GM20431 (cell line): Measurements from ENCODE around the gene PLD6.
"Not testable (repeated sequence)": the region's sequence is repeated elsewhere in the genome, so short reads cannot be mapped to it uniquely, and the experiment has no call there.

Experiments
- in situ Hi-C: fragments of 300-500 bp; cut with MseI, MboI; formaldehyde crosslinking; loops from one replicate; pipeline ENCODE4 v1.15.0; 2020; ENCODE audit warnings: low sequenced_read_pairs; ENCODE audit not compliant: unreplicated experiment

PLD6 gene

DNA sequence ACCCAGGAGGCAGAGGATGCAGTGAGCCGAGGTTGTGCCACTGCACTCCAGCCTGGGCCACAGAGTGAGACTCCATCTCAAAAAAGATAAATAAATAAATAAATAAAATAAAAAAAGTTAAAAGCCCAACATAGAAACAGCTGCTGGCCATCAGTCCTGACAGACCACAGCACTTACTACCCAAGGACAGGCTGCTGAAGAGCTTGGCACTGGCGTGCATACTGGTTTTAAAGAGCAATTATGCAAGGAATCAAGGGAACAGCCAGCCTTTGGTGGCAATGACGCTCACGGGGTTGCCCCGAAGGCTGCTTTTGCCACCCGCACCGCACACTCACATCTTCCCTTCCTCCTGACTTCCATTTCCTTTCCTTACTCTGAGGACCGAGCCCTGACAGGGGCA is 4.2 kb downstream of the PLD6 start:
- in situ Hi-C loops, result no loop called here

DNA sequence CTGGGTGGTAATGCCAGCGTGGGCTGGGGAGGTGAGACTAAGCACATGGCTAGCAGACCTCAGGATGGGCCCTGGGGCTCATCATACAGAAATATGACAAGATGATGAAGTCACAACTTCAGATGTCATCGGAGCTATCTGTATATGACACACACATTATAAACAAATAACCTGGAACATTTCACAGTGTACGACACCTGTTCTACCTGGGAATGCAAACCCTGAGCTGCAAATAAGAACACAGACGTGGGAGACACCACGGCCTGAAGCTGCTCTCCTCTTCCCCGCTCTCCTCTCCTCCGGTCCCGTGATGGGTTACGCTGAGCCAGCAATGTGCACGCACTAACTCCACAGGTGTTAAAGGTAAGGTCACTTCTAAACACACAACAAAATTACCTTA is 4.9 kb downstream of the PLD6 start:
- in situ Hi-C loops, result no loop called here

DNA sequence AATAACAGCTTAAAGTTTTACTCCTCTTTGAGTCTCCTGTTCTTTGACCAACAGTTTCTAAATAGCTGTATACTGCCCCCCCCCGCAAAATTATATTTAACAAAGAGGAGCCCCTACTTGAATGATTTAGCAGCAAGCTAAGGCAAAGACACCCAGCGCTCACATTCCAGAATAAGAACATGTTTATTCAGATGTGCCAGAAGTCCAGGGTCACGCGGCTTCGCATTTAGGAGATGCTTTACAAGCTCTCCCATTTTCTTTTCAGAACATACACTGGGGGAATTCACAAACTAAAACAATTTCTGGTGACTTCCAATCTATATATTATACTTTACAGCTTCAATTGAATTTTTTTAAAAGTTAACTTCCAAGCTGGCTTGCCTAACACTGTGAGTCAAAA is 5.3 kb downstream of the PLD6 start:
- in situ Hi-C loops, result no loop called here

DNA sequence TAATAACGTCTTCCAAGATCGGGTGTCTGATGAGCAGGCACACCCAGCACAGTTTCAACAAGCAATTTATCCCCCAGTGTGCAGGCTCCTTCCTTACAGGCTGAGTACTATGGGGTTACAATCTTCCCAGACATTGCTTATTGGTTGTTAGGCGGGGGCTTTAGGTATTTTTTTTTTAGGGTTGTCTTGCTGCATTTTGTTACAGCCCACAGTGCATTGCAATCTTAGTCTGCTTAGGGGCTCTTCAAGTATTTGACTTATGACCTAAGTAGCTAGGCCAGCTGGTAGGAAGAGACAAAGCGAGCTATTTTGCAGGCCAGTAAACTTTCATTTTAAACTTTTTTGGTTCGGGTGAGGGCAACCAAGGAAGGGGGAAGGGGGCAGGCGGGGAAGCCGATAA is 5.8 kb downstream of the PLD6 start:
- in situ Hi-C loops, result no loop called here

DNA sequence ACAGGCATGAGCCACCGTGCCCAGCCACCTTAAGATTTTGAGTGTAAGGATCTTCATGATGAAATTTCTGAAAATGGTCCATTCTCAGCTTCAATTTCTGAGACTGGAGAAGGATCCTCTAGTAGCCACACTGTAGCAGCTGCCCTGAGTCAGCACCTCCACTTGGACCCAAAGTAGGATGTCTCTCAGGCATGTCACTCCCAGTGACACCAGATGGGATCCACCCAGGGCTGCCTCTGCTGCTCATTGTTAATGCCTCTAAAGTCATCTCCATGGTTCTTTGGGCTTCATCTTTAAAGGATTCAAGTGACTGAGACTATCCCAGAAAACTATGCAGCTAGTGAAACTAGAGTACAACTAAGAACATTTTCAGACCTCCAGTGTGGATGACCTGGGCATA is 7.9 kb downstream of the PLD6 start:
- in situ Hi-C loops, result no loop called here

DNA sequence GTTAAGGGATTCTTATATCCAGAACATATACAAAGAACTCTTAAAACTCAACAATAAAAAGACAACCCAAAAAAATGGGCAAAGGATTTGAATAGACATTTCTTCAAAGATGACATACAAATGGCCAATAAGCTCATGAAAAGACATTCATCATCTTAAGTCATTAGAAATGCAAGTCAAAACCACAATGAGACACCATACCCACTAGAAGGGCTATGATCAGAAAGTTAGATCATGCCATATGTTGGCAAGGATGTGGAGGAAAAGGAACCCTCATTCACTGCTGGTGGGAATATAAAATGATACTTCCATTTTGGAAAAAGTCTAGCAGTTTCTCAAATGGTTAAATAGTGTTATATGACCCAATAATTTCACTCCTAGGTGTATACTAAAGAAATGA is 9.4 kb downstream of the PLD6 start:
- in situ Hi-C loops, result no loop called here

DNA sequence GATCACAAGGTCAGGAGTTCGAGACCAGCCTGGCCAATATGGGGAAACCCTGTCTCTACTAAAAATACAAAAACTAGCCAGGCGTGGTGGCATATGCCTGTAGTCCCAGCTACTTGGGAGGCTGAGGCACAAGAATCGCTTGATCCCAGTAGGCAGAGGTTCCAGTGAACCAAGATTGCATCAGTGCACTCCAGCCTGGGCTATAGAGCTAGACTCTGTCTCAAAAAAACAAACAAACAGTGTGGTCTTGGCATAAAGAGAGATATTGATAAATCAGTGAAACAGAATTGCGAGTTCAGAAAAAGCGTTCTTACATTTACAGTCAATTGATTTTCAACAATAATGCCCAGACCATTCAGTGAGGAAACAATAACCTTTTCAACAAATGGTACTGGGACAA is 10.7 kb downstream of the PLD6 start:
- in situ Hi-C loops, result not testable (repeated sequence)

DNA sequence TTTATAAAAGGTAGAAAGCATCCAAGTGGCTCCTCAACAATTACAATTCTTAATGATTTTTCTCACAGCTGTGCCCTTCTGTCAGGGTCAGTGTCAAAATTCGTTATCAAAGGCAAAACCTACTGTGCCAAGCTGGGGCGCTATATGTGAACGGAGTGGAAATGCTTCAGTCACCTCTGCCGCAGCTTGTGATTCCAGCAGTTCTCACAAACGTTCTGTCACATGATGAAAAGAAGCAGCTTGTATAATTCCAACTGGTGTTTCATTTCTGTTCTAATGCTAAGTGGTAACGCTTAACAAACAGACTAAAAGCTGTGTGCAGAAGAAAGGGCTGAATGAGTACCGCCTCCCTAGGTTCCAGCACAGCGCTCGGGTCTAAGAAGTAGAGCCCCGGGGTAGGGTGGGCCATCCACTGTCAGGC is 14.2 kb downstream of the PLD6 start:
- in situ Hi-C loops, result no loop called here

DNA sequence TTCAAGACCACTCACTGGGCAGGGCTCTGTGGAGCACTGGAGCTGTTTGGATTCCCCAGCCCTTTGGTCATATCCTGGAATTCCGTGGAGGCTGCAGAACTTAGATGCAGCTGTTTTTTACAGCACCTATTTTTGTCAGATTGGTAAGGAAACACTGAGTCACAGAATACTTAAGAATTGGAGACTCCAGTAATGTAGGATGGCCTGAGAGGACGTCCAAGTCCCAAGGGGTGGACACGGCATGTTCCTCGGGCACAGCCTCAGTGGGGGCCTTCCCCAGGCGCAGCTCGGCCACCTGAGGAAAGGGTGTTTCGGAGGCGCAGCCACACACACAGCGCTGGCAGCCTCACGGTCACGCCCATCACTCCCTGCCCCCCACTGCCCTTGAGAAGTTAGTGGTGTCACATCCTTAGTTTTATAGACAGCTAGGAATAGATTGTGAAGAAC is 14.8 kb downstream of the PLD6 start:
- in situ Hi-C loops, result no loop called here

DNA sequence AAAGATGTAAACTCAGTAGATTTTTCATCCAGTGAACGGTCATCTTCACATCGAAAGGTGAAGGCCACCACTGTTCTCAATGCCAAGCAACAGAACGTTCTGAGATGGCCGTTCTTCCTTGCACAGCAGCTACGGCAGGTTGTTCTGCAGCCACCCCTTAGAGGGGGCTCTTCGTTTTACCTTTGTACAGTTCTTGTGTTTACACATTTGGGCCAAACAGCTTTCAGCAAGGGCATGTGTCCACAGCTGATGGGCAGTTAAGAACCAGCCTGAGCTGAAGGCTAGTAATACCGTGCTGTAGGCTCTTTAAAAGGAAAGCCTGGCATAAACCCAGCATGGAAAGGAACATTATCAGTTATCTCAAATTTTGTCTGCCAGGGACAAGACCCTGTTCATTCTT is 15.9 kb downstream of the PLD6 start:
- in situ Hi-C loops, result no loop called here

DNA sequence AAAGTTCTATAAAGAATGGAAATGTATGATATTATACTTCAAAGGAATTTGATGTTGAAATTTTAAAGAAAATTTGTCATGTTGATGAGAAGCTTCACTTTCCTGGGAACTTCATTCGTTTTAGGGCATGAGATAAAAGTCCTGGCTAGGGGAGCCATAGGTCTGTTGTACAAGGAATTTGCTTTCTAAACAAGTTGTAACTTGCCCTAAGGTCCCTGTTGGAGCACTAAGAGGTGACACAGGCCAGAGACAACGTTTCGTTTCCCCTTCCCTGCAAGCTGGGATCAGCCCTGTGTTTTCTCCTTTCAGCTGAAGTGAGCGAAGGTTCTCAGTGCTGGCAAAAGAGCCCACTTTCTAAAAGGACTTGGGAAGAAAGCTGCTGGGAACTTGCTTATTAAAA is 16.6 kb downstream of the PLD6 start:
- in situ Hi-C loops, result no loop called here

DNA sequence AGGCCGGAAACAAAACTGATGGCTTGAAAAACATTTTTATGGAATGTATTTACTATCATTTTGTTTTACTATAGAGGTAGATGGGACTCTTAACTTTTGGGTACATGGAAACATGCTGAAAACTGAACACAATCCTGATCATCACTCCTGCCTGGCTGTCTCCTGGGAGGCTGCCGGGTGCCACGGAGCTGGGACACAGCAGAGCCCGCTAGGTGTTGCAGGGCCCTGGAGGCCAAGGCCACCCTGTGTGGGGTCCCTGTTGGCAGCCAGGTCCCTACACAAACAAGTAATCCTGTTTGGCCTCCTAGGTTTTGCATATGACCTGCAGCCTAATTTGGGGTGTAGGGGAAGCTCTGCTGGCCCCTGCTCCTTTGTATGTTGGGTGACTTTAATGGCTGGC is 17.5 kb downstream of the PLD6 start:
- in situ Hi-C loops, result no loop called here

DNA sequence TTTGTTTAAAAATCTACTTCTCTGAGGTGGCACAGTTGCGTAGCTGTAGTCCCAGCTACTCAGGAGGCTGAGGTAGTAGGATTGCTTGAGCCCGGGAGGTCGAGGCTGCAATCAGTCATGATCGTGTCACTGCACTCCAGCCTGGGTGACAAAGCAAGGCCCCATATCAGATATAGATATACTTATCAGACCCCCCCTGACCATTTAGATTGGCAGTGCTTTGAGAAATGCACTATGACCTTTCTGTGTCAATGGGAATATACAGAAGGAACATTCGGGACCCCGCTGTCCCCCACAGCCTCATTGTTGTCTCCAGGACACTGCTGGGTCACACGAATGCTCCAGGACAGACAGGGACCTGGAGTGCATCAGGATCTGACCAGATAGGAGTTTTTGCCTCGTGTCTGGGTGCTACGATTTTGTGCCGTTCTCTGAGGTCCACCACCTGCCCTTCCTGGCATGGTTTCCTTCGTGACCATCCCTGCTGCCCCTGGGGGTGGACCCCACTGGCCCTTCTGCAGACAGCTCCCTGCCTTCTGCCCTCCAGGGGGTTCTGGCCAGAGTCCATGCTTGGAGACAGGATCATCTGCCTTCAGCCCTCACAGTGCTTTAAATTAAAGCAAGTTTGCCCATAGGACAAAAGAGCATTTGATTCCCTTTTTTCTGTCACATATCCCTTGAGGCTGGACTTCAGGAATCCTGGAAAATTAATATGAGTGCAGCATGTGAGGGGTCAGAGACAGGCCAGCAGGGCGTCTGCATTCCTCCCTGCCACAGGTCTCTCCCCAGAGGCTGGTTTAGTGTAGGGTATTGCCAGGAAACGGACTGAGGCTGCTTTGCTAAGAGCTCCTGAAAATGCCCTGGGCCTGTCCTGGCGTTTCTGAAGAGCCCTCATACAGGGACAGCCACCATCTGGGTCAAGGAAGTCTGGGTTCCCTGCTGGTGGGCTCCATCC is 19.3 kb downstream of the PLD6 start:
- in situ Hi-C loops, result no loop called here

DNA sequence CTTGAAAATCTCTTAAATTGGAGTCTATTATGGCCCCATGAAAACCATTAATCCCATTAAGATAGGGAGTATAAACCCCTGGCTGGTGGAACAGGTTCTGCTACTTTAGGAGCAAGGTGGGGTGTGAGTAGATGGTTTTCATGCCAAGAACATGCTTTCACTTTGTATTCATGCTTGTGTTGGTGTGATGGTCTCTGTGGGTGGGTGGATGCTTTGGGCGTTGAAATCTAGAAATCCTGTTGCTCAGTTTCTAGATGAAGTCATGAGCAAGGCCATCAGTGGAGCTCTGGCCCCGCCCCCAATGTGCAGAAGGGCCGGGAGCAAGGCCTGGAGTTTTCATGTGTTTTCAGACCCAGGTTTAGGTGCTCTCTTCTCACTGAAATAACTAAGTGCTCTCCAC is 20.1 kb downstream of the PLD6 start:
- in situ Hi-C loops, result no loop called here

DNA sequence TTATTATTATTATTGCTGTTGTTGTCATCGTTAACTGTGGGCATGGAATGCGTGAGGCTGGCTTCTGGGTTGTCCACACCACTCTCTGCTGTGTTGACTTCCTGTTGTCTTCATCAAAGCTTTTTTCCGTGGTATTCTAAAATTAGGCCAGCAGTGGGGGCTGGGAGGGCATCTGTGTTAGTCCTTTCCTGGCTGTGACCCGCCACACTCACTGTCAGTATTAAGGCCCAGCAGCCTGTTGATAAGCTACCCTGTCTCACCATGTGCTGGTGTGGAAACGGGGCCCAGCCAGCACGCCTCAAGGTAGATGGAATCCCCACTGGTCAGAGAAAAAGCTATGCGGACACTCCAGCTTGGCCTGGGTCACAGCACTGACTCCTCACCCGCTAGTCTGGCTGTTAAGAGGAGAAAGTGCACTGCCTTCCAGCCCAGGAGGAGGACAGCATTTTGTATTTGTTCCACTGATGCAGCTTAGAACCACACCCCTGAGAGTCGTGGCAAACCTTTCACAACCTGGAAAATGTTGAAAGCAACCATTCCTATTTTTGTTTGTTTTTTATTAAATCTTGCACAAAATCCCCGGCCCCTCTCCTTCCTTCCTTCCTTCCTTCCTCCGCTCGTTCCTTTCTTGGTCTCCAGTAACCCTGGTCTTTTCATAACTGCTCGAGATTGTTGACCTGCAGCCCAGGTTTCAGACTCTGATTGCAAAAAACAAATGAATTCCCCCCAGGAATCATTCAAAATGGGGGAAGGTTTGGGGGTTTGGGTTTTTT is 21.0 kb downstream of the PLD6 start:
- in situ Hi-C loops, result not testable (repeated sequence)

DNA sequence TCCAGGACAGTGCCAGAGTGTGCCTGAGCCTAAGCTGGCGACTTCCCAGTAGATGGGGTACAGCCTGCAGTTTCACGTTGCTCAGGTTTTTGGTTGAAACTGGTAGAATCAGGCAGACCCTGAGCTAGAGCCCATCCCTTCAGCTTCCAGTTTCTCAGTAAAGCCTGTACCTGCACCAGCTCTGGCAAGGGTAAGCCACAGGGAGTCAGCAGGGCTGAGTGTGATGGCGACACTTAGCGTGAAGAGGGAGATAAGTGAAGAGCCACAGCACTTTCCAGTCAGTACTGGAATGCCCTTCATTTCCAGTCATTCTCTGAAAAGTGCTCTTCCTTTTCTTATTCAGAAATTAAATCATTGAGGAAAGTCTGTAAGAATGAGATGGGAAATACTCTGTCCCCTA is 22.4 kb downstream of the PLD6 start:
- in situ Hi-C loops, result no loop called here

DNA sequence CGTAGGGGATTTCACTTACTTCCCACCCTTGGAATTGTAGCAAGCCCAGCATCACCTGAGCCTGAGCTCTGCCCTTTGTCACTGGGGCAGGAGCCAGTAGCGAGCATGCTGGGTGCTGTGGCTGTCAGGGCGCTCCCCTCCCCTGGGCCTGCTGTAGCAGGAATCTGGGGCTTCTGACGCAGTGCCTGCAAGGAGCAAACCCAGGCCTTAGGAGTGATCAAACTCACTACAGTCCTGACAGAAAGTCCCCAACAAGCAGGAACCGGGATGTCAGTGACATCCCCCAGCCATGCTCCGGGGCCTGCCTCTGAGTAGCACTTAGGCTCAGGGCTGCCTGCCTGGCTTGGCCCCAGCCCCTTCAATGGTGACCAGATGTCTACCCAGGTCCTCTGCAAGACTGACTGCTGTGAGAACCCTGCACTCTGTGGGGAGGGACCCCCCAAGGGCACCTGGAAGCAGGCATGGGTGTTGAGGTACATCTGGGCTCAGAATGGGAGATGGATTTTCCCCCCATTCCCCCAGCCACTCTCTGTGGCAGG is 23.5 kb downstream of the PLD6 start:
- in situ Hi-C loops, result no loop called here

DNA sequence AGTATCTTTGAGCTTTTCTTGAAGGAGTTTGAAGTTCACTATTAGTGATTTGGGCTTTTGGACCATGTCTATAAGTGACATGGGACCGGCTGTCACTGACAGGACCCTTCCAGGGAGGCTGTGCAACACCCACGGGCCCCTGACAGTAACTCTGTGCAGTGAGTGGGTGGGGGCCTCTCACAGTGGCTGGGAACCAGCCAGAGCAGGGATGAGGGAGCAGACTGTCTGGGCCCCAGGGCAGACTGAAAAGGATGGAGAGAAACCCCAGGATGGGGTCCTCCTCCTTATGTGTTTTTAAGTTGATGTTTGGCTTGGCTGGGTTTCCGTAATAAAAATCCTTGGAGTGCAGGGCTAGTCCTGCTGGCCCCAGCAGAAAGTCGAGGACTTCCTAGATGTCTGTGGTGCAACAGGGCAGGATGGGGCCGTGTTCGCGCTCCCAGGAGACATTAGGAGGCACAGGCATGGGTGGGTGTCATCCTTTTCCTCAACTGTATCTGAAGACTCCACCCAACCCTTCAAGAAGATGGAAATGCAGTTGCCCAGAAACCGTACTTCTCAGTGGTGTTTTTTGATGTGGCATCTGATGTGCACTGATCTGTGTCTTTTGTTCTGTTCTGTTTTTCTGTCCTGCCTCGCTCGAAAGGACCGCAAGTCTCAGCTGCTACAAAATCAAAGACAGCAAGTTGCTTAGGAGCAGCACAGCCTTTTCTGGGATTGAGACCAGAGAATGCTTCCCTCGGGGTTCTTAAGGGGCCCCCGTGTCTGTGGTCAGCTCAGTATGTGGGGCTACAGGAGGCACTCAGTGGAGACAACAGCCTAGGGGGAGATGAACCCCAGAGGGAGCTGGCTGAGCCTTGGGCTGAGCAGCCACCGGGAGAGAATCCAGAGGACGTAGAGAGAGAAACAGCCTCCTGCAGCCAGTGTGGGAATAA is 24.2 kb downstream of the PLD6 start:
- in situ Hi-C loops, result no loop called here

DNA sequence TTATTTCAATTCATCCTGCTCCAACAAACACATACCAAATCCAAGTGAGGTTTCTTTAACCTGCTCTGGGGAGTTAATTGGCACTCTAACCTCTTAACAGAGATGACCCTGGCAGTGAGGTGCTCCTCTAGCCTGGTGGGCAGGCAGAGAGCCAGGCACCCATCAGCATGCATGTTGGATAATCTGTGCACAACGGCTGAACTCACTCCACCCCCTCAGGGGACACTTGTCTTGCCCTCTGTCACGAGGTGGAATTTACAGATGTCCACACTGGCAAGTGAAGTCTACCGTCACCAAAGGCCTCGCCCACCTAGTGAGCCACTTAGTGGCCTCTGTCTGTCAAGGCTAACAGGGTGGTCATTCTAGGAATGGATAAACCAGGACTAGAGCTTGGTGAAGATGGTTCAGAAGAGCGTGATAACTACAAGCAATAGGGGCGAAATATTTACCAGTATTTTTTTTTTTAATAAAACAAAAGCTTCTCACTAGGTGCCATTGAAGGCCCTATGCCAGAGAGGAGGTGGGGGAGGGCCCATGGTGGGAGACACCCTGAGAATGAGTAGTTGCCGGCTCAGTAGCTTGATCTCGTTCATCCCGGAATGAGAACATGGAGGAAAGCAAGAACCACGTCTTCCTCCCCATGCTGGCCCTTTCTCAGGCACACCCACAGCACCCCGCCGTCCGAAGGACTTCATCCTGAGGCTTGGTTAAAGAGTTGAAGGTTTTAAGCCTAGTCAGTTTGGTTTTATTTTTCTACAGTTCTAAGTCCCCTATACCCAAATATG is 25.2 kb downstream of the PLD6 start:
- in situ Hi-C loops, result no loop called here
